Common myeloid progenitor, CD34-positive (primary cell): ENCODE data around the gene SURF4.

Experiments
- CTCF ChIA-PET: fragments of 350-600 bp; sonication (Branson Sonifier 250); formaldehyde crosslinking; loops from one replicate; lab custom pipeline; 2021; ENCODE audit warnings: antibody characterized with exemption; lab: Charles Lee
- POLR2A ChIA-PET: fragments of 350-600 bp; sonication (Branson Sonifier 250); formaldehyde crosslinking; loops from one replicate; lab custom pipeline; 2021; ENCODE audit warnings: antibody characterized with exemption; lab: Charles Lee
- DNase-seq, 3 donors: peaks; one replicate each; pipeline versions ENCODE4 v3.0.0 to v3.0.0-alpha.2; 2013
- H3K27ac ChIP-seq, 2 experiments: 1 replicate in 1 of 2; 2 replicates in 1 of 2; pipeline ENCODE4 v1.7.0; 2013; ENCODE audit warnings: inconsistent platforms in 2 of 2, low read length in 2 of 2, mild to moderate bottlenecking in 2 of 2, low read depth in 1 of 2, moderate library complexity in 1 of 2; ENCODE audit not compliant: severe bottlenecking in 2 of 2, insufficient read depth in 1 of 2, poor library complexity in 1 of 2
- H3K27me3 ChIP-seq, 5 experiments: replicated peaks in 2 of 5; 1 replicate in 3 of 5; 2 replicates in 2 of 5; pipeline versions ENCODE4 v1.6.1 to v1.7.0; 2013; ENCODE audit warnings: low read length in 4 of 5, mild to moderate bottlenecking in 2 of 5, moderate library complexity in 2 of 5, inconsistent platforms in 1 of 5; ENCODE audit not compliant: insufficient read depth in 5 of 5, control insufficient read depth in 4 of 5
- H3K36me3 ChIP-seq, 4 experiments: 1 replicate in 2 of 4; 2 replicates in 2 of 4; pipeline versions ENCODE4 v1.6.1 to v1.7.0; 2013; ENCODE audit warnings: low read length in 3 of 4, control low read depth in 1 of 4, mild to moderate bottlenecking in 1 of 4; ENCODE audit not compliant: control insufficient read depth in 4 of 4, insufficient read depth in 4 of 4
- H3K4me1 ChIP-seq, 4 experiments: 1 replicate in 3 of 4; 2 replicates in 1 of 4; pipeline versions ENCODE4 v1.6.1 to v1.7.1; 2013; ENCODE audit warnings: low read length in 3 of 4, mild to moderate bottlenecking in 3 of 4, control low read depth in 1 of 4, inconsistent platforms in 1 of 4, moderate library complexity in 1 of 4; ENCODE audit not compliant: control insufficient read depth in 4 of 4, insufficient read depth in 4 of 4; ENCODE audit errors: control extremely low read depth in 1 of 4
- H3K4me3 ChIP-seq, 7 experiments: 1 replicate in 4 of 7; 2 replicates in 3 of 7; pipeline versions ENCODE4 v1.5.1 to v1.7.0; 2013; ENCODE audit warnings: mild to moderate bottlenecking in 7 of 7, low read length in 6 of 7, moderate library complexity in 6 of 7, inconsistent platforms in 2 of 7, low read depth in 2 of 7, control low read depth in 1 of 7; ENCODE audit not compliant: insufficient read depth in 4 of 7, control insufficient read depth in 1 of 7; ENCODE audit errors: extremely low read depth in 1 of 7
- H3K9me3 ChIP-seq, 5 experiments: 1 replicate in 4 of 5; 2 replicates in 1 of 5; pipeline versions ENCODE4 v1.6.1 to v1.7.1; 2013; ENCODE audit warnings: low read length in 4 of 5, mild to moderate bottlenecking in 2 of 5, inconsistent platforms in 1 of 5, low read depth in 1 of 5, moderate library complexity in 1 of 5; ENCODE audit not compliant: control insufficient read depth in 4 of 5, insufficient read depth in 2 of 5; ENCODE audit errors: control extremely low read depth in 1 of 5
- WGBS: methylation state at CpG from one replicate; pipeline ENCODE4 v1.1.5; 2013; ENCODE audit not compliant: insufficient coverage; 5-methylcytosine and 5-hydroxymethylcytosine counted together

The SURF4 gene

GRCh38 chr9:133405508-133406438, 29.9 kb upstream of the SURF4 start:
- DNase-seq = no peak
- 84% methylated on average over 15 of the region's 19 CpGs for WGBS
- peaks cover 2 to 73% (median 55%) of the 10 kb centered on the region in 4 experiments for H3K36me3 ChIP-seq
- H3K27me3 ChIP-seq = no peaks in the 10 kb centered on the region
- H3K9me3 ChIP-seq = no peaks in the 10 kb centered on the region
- no peak overlapping the region for H3K4me3 ChIP-seq
- ChIA-PET CTCF (interaction anchor here (0.6 to 5.4 kb wide), 8 partner anchors 10 to 219 kb away, joined by 3 to 52 read pairs (median 4); no protein-coding TSS in a partner anchor), POLR2A (no interaction called here)
- peak overlapping the region in 1 of 2 experiments; percentile 27 for H3K27ac ChIP-seq
- no peaks in the 10 kb centered on the region for H3K4me1 ChIP-seq

GRCh38 chr9:133404454-133405002, 28.7 kb upstream of the SURF4 start:
- H3K36me3 ChIP-seq = peaks cover 2 to 63% (median 44%) of the 10 kb centered on the region in 4 experiments
- WGBS = 99% methylated on average over 6 of the region's 12 CpGs
- POLR2A ChIA-PET = no interaction called here
- H3K9me3 ChIP-seq = no peaks in the 10 kb centered on the region
- H3K27me3 ChIP-seq = no peaks in the 10 kb centered on the region
- CTCF ChIA-PET = interaction anchor here (0.6 to 5.4 kb wide), 17 partner anchors 8 to 218 kb away, joined by 3 to 52 read pairs (median 3); partner anchors contain the start of genes SURF1 and SURF2
- no peak overlapping the region for H3K27ac ChIP-seq
- no peaks in the 10 kb centered on the region for H3K4me1 ChIP-seq
- no peak for DNase-seq
- no peak overlapping the region for H3K4me3 ChIP-seq

- Histone ChIP-seq H3K27ac (no peak overlapping the region), H3K4me1 (no peaks in the 10 kb centered on the region), H3K9me3 (no peaks in the 10 kb centered on the region), H3K27me3 (no peaks in the 10 kb centered on the region), H3K4me3 (no peak overlapping the region), H3K36me3 (peaks cover 2 to 58% (median 40%) of the 10 kb centered on the region in 4 experiments)
- ChIA-PET CTCF (interaction anchor here (0.8 to 5.4 kb wide), 19 partner anchors 8 to 227 kb away, joined by 3 to 52 read pairs (median 4); partner anchors contain the start of genes SURF1 and SURF2), POLR2A (no interaction called here)
- peak; percentile 49 to 67 (median 65) for DNase-seq
- 83% methylated on average over 13 of the region's 16 CpGs for WGBS
Measured at GRCh38 chr9:133403766-133404453, 28.1 kb upstream of the SURF4 start.

GRCh38 chr9:133402689-133403088, 26.8 kb upstream of the SURF4 start:
- H3K4me1 ChIP-seq = no peaks in the 10 kb centered on the region
- ChIA-PET CTCF (interaction anchor here (0.7 to 5.4 kb wide), 10 partner anchors 9 to 225 kb away, joined by 3 to 52 read pairs (median 4); no protein-coding TSS in a partner anchor), POLR2A (no interaction called here)
- 85% methylated on average over 7 of the region's 7 CpGs for WGBS
- DNase-seq = no peak
- H3K27ac ChIP-seq = no peak overlapping the region
- no peaks in the 10 kb centered on the region for H3K27me3 ChIP-seq
- H3K9me3 ChIP-seq = no peaks in the 10 kb centered on the region
- peaks cover 2 to 49% (median 35%) of the 10 kb centered on the region in 4 experiments for H3K36me3 ChIP-seq
- H3K4me3 ChIP-seq = no peak overlapping the region

GRCh38 chr9:133401588-133401987, 25.7 kb upstream of the SURF4 start:
- 92% methylated on average over 2 of the region's 6 CpGs for WGBS
- DNase-seq = no peak
- no peak overlapping the region for H3K4me3 ChIP-seq
- H3K9me3 ChIP-seq = no peaks in the 10 kb centered on the region
- H3K4me1 ChIP-seq = no peaks in the 10 kb centered on the region
- ChIA-PET POLR2A (no interaction called here), CTCF (interaction anchor here (1.0 to 5.4 kb wide), 2 partner anchors 10 to 83 kb away, joined by 4 to 52 read pairs; no protein-coding TSS in a partner anchor)
- H3K36me3 ChIP-seq = peaks cover 2 to 40% (median 31%) of the 10 kb centered on the region in 4 experiments
- H3K27ac ChIP-seq = no peak overlapping the region
- no peaks in the 10 kb centered on the region for H3K27me3 ChIP-seq

- Histone ChIP-seq H3K27ac (no peak overlapping the region), H3K36me3 (peaks cover 0 to 27% (median 23%) of the 10 kb centered on the region in 4 experiments), H3K27me3 (no peaks in the 10 kb centered on the region), H3K4me1 (no peaks in the 10 kb centered on the region), H3K9me3 (no peaks in the 10 kb centered on the region), H3K4me3 (no peak overlapping the region)
- CTCF ChIA-PET = interaction anchor here (1.1 to 1.2 kb wide), 2 partner anchors 11 to 41 kb away, joined by 4 read pairs; no protein-coding TSS in a partner anchor
- POLR2A ChIA-PET = no interaction called here
- no peak for DNase-seq
- WGBS = 92% methylated on average over 8 of the region's 12 CpGs
Measured at GRCh38 chr9:133400292-133400691, 24.4 kb upstream of the SURF4 start.
